HG03108 (cell line): ENCODE data around the gene BTF3.

Source experiments
- ATAC-seq: cut with Tn5 transposase; IDR thresholded peaks from one replicate; pipeline ENCODE4 v1.9.1; 2021; ENCODE audit warnings: moderate library complexity; ENCODE audit not compliant: unreplicated experiment

The BTF3 gene

GRCh38 chr5:73519531-73520283 is 21.5 kb downstream of the BTF3 start:
- peak; percentile 98 for ATAC-seq

GRCh38 chr5:73522989-73523388 is 24.7 kb downstream of the BTF3 start:
- no peak for ATAC-seq

- ATAC-seq: no peak
These were observed 25.6 kb downstream of the BTF3 start for GRCh38 chr5:73523861-73524260.

- ATAC-seq: no peak
These were observed 27.5 kb downstream of the BTF3 start for GRCh38 chr5:73525606-73526203.

- no peak for ATAC-seq
These were observed 30.0 kb downstream of the BTF3 start for GRCh38 chr5:73528248-73528647.

GRCh38 chr5:73529081-73529480 is 30.8 kb downstream of the BTF3 start:
- no peak for ATAC-seq

GRCh38 chr5:73531356-73531755 is 33.1 kb downstream of the BTF3 start:
- no peak for ATAC-seq

- no peak for ATAC-seq
These were observed 34.0 kb downstream of the BTF3 start for GRCh38 chr5:73532195-73532594.

- ATAC-seq: no peak
These were observed 35.9 kb downstream of the BTF3 start for GRCh38 chr5:73534011-73534644.

- ATAC-seq: no peak
These were observed 36.7 kb downstream of the BTF3 start for GRCh38 chr5:73534971-73535370.

GRCh38 chr5:73539730-73540129 is 41.5 kb downstream of the BTF3 start:
- ATAC-seq: no peak

- no peak for ATAC-seq
These were observed 42.0 kb downstream of the BTF3 start for GRCh38 chr5:73540192-73540591.

- no peak for ATAC-seq
These were observed 43.8 kb downstream of the BTF3 start for GRCh38 chr5:73542020-73542419.

GRCh38 chr5:73544429-73545402 is 46.5 kb downstream of the BTF3 start:
- no peak for ATAC-seq

- no peak for ATAC-seq
These were observed 47.1 kb downstream of the BTF3 start for GRCh38 chr5:73545403-73545779.

- no peak for ATAC-seq
These were observed 51.8 kb downstream of the BTF3 start for GRCh38 chr5:73550016-73550415.

GRCh38 chr5:73552642-73553041 is 54.4 kb downstream of the BTF3 start:
- no peak for ATAC-seq
